HG02852 (cell line): ENCODE measurements around the gene ACKR3.

Experiments used
- ATAC-seq: cut with Tn5 transposase; IDR thresholded peaks from one replicate; pipeline ENCODE4 v1.9.1; 2021; ENCODE audit warnings: mild to moderate bottlenecking, moderate library complexity; ENCODE audit not compliant: unreplicated experiment

Gene ACKR3

GRCh38 chr2:236569573-236569973, at the start of gene ACKR3:
TSS of gene ACKR3 (plus strand) at chr2:236569825. CDS start at chr2:236580466, 10,641 bp downstream.
- peak; percentile 71 for ATAC-seq

DNA sequence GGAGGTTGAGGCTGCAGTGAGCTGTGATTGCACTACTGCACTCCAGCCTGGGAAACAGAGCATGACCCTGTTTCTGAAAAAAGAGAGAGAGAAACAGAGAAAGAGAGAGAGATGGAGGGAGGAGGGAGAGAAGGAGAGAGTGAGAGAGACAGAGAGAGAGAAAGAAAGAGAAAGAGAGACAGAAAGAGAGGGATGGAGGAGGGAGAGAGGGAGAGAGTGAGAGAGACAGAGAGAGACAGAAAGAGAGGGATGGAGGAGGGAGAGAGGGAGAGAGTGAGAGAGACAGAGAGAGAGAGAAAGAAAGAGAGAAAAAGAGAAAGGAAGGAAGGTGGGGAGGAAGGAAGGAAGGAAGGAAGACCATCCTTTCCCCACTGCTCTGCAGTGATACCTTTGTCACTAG, 48.1 kb upstream of the ACKR3 start:
- ATAC-seq: no peak

DNA sequence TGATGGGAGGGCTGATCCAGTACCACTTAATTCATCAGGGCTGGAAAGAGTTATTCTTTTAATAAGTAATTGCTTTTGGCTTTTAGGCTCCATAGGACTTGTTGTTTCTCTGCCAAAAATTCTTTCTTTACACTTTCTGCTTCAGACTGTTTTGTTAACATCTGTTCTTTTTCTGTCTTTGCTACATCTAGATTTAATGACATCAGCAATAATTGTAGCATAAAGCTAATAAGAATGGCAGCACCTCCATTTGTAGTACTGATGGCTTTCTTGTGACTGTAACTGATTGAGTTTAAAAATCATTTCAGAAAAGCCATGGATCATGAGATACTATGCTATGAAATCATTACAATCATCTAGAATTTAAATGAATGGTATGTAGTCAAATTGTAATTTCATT, 46.4 kb upstream of the ACKR3 start:
- no peak for ATAC-seq

- ATAC-seq: no peak
Observed at GRCh38 chr2:236525411-236525997, 44.1 kb upstream of the ACKR3 start.

DNA sequence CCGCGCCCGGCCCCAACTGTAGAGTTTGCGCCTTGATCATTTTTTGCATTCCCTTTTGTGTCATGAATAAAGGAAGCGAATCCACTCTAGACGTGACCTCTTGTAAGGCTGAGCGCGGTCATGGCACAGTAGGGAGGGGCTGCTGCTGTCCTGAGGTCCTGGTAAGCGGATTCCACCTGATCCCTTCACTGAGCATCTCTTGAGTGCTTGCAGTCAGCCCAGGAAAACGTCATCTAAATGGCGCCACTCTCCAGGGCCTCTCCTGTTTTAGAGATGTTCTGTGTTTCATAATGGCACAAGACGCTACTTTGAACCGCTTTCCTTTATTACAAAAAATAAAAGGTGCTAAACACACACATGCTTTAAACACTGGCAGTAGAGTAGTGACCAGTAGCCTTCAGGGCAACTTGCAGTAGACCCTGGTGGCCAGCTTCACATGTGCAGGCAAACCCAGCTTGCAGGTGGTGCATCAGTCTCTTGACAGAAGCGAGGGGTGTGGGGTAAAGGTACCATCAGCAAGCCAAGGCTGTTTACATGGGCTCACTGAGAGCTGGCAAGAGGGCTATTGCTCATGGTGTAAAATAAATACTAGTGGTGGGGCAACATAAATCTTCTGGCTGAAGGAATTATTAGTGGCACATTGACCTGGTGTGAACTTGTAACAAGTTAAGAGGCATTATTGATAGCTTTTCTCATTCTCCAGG, 43.0 kb upstream of the ACKR3 start:
- no peak for ATAC-seq

DNA sequence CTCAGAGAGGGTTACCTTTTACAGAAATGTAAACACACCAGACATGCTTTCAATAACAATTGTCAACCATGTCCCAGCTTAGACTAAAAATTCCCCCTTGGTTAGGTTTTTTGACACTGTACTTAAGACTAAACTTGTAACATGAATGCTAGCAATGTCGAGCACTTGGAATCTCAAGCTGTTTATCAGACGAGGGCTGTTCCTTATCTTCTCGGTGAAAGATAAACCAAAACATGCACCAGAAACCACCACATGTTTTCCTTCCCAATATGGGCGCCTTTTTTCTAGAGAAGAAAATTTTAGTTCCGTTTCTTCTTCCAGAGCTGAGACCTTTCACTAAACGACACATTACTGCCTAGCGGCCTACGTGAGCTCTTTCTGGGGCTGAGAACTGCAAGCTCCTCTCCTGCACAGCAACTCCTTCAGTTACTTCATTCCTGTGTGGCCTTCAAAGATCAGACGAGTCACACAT, 42.4 kb upstream of the ACKR3 start:
- ATAC-seq: no peak

GRCh38 chr2:236529606-236530005, 40.0 kb upstream of the ACKR3 start:
- ATAC-seq: no peak

DNA sequence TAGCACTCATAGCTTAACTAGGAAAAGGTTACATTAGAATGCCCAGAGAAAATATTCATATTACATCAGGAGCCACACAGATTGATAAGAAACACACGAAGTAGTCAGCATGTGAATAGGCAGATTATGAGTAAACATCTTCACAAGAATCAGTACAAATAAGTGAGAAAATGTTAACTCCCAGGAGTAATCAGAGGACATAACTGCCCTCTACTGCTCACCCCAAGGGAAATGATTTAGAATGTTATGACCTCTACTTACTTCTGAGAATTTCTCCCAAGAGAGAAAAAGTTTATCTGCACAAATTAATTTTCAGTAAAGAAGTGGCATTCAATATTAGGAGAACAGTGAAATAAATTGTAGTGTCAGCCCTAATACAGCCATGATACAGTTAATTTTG, 39.1 kb upstream of the ACKR3 start:
- ATAC-seq: no peak

- no peak for ATAC-seq
Observed at GRCh38 chr2:236531195-236531594, 38.4 kb upstream of the ACKR3 start.

- ATAC-seq: no peak
Observed at GRCh38 chr2:236531996-236532395, 37.6 kb upstream of the ACKR3 start.

- no peak for ATAC-seq
Observed at GRCh38 chr2:236533343-236533742, 36.3 kb upstream of the ACKR3 start.

DNA sequence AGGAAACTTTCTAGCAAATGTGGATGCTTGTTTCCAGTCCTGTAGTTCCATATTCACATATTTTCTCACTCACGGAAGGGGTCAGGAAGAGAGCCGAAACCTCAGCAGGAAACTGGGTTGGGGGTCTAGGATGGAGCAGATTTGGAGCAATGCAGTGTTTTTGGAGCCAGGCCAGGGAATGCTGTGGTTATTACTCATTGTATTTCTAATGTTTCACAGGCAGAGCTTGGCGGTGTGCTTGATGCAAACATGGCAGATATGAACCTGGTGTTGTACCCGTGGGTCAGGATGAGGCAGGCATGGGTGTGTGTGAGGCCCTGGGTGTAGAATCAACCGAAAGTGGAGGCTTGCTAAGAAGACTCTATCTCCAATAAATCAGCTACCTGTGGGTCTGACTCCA, 34.6 kb upstream of the ACKR3 start:
- ATAC-seq: no peak

- ATAC-seq: no peak
Observed at GRCh38 chr2:236536727-236537398, 32.8 kb upstream of the ACKR3 start.

- no peak for ATAC-seq
Observed at GRCh38 chr2:236538242-236538641, 31.4 kb upstream of the ACKR3 start.

DNA sequence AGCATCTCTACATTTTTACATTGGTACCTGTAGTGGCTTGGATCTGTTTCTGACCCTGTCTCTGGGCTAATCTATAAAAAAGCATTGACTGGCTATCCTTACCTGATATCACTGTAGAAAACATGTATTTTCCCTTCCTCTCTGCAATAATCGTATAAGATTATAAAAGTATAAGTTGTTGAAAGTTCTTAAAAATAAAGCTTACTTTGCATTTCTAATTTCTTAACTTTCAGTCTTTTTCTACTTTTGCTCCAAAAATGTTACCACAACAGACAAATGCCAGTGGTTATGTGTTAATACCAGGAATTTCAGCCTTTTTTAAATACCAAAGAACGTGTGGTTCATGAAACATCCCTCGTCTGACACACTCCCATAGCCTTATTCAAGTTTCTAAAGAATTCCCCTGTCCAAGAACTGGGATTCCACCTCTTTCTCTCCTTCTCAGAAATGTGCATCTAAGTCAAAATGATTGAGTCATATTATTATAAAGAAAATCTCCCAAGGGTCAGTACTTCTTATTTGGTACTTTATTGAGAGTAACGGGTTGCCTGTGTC, 28.5 kb upstream of the ACKR3 start:
- ATAC-seq: no peak

DNA sequence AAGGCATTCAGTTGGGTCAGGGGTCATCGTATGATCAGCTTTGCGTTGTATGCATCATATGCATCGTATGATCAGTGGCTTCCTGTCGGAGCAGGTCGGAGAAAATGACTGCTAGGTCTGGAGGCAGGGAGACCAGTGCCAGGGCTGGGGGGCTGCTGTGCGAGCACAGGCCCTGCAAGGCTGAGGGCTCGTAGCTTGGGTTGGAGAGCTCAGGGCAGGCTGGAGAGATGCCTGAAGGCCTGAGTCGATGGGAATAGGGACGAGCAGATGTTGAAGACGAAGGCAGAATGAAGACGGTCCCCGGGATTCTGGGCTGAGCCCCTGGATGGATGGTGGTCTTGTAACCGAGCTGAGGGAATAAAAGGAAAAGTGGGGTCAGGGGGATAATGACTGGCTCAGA, 25.3 kb upstream of the ACKR3 start:
- ATAC-seq: no peak

GRCh38 chr2:236545248-236545658, 24.4 kb upstream of the ACKR3 start:
- ATAC-seq: peak; percentile 64

DNA sequence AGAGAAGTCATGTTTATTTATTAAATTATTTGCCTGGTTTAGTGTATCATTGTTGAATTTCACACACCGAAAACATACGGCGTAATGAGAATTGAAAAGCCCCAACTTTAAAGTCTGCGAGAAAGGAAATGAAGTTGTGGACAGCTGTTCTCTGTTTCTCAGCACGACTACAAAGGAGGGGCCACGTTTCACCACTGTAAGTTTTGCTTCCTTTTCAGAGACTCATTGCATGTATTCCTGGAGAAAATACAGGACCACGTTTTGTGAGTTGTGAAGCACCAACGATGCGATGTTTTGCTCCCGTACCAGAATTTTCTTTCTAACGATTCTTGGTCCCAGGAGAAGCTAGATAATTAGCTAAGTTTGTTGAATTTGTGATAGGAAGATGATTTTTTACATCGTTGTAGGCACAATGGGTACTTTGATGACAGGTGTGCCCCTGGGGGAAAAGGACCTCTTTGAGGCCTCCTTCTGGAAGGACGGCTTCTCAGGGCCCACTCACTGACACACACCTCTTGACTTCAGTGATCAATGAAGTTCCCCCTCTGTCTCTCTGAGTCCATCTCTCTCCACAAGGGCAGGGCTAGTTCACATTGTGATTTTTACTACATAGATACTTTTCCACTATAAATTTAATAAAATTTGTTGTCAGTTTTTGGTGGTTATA, 23.7 kb upstream of the ACKR3 start:
- peak; percentile 68 for ATAC-seq

DNA sequence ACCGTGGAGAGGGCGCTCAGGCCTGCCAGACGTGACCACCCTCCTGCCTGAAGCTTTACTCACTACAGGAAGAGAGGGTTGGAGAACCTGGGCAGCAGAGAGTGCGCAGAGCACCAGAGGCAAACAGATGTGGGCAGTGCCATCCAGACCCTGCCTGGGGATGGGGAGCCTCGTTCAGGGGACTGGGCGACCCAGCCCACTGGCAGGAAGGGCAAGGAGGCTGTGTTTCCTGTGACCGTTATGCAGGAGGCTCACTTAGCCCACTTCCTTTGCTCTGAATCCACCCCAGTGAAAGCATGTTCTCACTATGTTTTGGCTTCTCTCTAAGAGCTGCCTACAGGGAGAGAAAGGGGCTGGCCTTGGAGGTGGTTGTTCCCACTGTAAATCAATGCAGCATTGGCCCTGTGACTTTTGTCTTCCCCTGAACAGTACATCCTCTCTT, 23.0 kb upstream of the ACKR3 start:
- no peak for ATAC-seq

DNA sequence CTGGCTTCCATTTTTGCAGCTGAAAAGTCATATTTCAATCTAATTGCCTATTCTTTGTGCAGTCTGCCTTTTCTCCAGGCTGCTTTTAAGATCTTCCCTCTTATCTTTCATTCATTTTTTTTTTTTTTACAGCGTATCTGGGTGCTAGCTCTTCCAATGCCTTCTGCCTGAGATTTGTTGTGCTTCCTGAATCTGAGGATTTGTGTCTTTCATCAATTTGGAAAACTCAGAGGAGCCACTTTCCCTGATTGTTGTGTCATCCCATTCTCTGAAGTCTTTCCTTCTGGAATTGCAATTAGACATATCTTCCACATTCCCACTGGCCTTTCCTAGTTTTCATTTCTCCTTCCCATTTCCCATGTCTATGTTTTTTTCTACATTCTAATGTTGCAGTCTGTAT, 21.9 kb upstream of the ACKR3 start:
- no peak for ATAC-seq
